PC-9 (cell line): ENCODE results near the gene BANF2. TPM values are rescaled to one million over a fixed set of nuclear protein-coding genes. Genes with fewer than 3 reads are reported as not detected.

Source experiments
- BruUV-seq: library from RNA; stranded (reverse); fragments of 400-500 nt; replicated peaks from 2 replicates; lab custom pipeline; 2021; lab: Mats Ljungman, UMichigan
- CTCF ChIA-PET: fragments of 300-600 bp; sonication (Branson Sonifier 250); formaldehyde crosslinking; loops from one replicate; lab custom pipeline; 2022; ENCODE audit warnings: antibody characterized with exemption; lab: Charles Lee
- POLR2A ChIA-PET: fragments of 300-600 bp; sonication (Branson Sonifier 250); formaldehyde crosslinking; loops from one replicate; lab custom pipeline; 2022; ENCODE audit warnings: antibody characterized with exemption; ENCODE audit not compliant: unreplicated experiment; lab: Charles Lee
- DNase-seq, 2 experiments: peaks; one replicate each; pipeline versions ENCODE4 v3.0.0 to v3.0.0-alpha.2; 2015 to 2022; ENCODE audit warnings: mixed read lengths in 1 of 2
- H2AFZ ChIP-seq: fragments of 200-600 bp; sonication (generic); 2 replicates; pipeline ENCODE4 v1.8.1; 2017; ENCODE audit warnings: antibody characterized with exemption
- H3F3A ChIP-seq: fragments of 200-600 bp; sonication (generic); 2 replicates; pipeline ENCODE4 v1.8.1; 2017; ENCODE audit warnings: antibody characterized with exemption, mild to moderate bottlenecking, low read depth; ENCODE audit not compliant: insufficient read depth
- H3K27ac ChIP-seq: fragments of 200-600 bp; sonication (generic); 2 replicates; pipeline ENCODE4 v1.6.1; 2016; ENCODE audit warnings: mixed run types
- H3K27me3 ChIP-seq: fragments of 200-600 bp; sonication (generic); 2 replicates; pipeline ENCODE4 v1.6.1; 2016; ENCODE audit warnings: low read depth, mixed run types; ENCODE audit not compliant: insufficient read depth
- H3K36me3 ChIP-seq: fragments of 200-600 bp; sonication (generic); 2 replicates; pipeline ENCODE4 v1.6.1; 2016; ENCODE audit warnings: low read depth, mixed run types
- H3K4me1 ChIP-seq: fragments of 200-600 bp; sonication (generic); replicated peaks from 2 replicates; pipeline ENCODE4 v1.6.1; 2016; ENCODE audit warnings: mixed run types; ENCODE audit not compliant: insufficient read depth
- H3K4me2 ChIP-seq: fragments of 200-600 bp; sonication (generic); 2 replicates; pipeline ENCODE4 v1.6.1; 2017; ENCODE audit warnings: mixed run types
- H3K4me3 ChIP-seq: fragments of 200-600 bp; sonication (generic); 2 replicates; pipeline ENCODE4 v1.6.1; 2016; ENCODE audit warnings: mixed run types
- H3K79me2 ChIP-seq: fragments of 200-600 bp; sonication (generic); 2 replicates; pipeline ENCODE4 v1.6.1; 2017; ENCODE audit warnings: low read depth, mixed run types
- H3K9me2 ChIP-seq: fragments of 200-600 bp; sonication (generic); 2 replicates; pipeline ENCODE4 v1.8.1; 2017; ENCODE audit warnings: mild to moderate bottlenecking; ENCODE audit not compliant: insufficient read depth
- H3K9me3 ChIP-seq: fragments of 200-600 bp; sonication (generic); 2 replicates; pipeline ENCODE4 v1.8.1; 2016; ENCODE audit warnings: low read depth; ENCODE audit not compliant: insufficient read depth
- H4K20me1 ChIP-seq: fragments of 200-600 bp; sonication (generic); 2 replicates; pipeline ENCODE4 v1.8.1; 2017; ENCODE audit not compliant: insufficient read depth
- EZH2 ChIP-seq: fragments of 200-600 bp; sonication (generic); IDR thresholded peaks from 2 replicates; pipeline ENCODE4 v1.8.0; 2017; ENCODE audit warnings: antibody characterized with exemption, low read depth
- intact Hi-C: fragments of 100-400 bp; cut with micrococcal nuclease; formaldehyde crosslinking; loops from one replicate; pipeline ENCODE4 v1.10.0; 2022; ENCODE audit not compliant: unreplicated experiment
- total RNA-seq: library from RNA; stranded (reverse); gene quantifications from 2 replicates; pipeline ENCODE4 v1.2.3, GENCODE V29; 2021
- TF ChIP-seq, protein P1 (sequence below): fragments of 200-600 bp; sonication (generic); conservative IDR thresholded peaks from 2 replicates; pipeline ENCODE4 v1.6.1; 2017; ENCODE audit warnings: mixed run types, antibody characterized with exemption, mild to moderate bottlenecking, moderate library complexity

The BANF2 gene
- total RNA-seq, 1 experiment from 2014 or later: not detected

DNA sequence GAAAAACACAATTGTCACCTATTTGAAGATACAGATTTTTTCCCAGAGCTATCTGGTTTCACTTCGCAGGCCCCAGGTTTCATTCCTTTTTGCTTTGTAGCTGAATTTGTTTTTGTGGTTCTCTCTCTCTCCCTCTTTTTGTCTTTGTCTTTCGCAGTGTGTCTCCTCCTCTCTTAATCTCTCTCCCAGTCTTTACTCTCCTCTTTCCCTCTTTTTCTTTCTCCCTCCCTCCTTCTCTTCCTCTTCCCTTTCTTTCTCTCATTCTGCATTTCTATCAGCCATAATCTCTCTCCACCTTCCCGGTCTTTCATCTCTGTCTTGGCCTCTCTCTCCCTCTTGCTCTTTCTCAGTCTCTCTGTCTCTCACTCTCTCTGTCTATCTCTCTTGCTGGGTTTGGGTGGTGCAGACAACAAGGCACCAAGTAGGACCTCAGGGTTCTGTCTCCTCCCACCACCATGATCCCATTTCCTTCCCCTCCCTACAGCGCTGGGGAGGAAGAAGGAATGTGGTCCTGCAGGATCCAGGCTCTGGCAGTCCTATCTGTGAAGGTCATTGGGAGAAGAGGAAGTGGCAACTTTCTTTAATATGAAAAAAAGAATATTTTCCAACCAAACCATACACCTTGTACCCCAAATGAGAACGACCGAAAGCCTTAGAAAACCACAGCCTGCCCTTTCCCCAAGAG lies 63.2 kb downstream of the BANF2 start:
- Histone ChIP-seq H3K4me3 (no peak overlapping the region), H3K27me3 (no peaks in the 10 kb centered on the region; the same call in 1 of the 2 replicates), H3K9me3 (no peaks in the 10 kb centered on the region), H3K4me1 (peaks cover 11% of the 10 kb centered on the region), H3K4me2 (0 out of 2 replicates have a peak overlapping the region, but pooled peaks have one; percentile 21), H3K79me2 (no peaks in the 10 kb centered on the region), H4K20me1 (no peaks in the 10 kb centered on the region), H3K36me3 (no peaks in the 10 kb centered on the region), H3K27ac (no peak overlapping the region), H2AFZ (no peak overlapping the region), H3K9me2 (no peaks in the 10 kb centered on the region), H3F3A (no peaks in the 10 kb centered on the region)
- no TSS peak for BruUV-seq
- ChIA-PET CTCF (no interaction called here), POLR2A (interaction anchor here (0.5 kb wide), 1 partner anchor 290 kb away, joined by 12 read pairs; no protein-coding TSS in a partner anchor)
- intact Hi-C loops: no loop called here
- TF ChIP-seq EZH2: no peak
- TF ChIP-seq, protein P1, sequence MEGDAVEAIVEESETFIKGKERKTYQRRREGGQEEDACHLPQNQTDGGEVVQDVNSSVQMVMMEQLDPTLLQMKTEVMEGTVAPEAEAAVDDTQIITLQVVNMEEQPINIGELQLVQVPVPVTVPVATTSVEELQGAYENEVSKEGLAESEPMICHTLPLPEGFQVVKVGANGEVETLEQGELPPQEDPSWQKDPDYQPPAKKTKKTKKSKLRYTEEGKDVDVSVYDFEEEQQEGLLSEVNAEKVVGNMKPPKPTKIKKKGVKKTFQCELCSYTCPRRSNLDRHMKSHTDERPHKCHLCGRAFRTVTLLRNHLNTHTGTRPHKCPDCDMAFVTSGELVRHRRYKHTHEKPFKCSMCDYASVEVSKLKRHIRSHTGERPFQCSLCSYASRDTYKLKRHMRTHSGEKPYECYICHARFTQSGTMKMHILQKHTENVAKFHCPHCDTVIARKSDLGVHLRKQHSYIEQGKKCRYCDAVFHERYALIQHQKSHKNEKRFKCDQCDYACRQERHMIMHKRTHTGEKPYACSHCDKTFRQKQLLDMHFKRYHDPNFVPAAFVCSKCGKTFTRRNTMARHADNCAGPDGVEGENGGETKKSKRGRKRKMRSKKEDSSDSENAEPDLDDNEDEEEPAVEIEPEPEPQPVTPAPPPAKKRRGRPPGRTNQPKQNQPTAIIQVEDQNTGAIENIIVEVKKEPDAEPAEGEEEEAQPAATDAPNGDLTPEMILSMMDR: no peak
- peak; percentile 43 to 53 for DNase-seq

DNA sequence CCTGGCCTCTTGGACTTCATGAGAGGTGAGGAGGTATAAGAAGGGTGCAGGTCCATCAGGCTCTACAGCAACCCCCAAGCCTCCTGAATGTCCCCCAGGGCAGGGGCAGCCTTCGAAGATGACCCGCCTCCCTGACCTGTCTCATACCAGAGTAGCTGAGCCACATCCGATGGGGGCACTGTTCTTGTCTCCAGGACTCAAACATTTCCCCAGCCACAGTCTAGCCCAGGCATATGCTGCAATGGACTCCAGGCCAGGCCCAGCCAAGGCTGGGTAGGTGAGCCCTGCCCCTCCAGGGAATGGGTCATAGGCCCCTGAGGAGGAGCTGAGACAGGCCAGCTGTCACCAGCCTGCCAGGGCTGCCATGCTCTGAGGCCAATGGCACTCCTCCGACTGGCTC lies 65.3 kb downstream of the BANF2 start:
- Histone ChIP-seq H4K20me1 (no peaks in the 10 kb centered on the region), H3K27me3 (no peaks in the 10 kb centered on the region; the same call in 1 of the 2 replicates), H3K4me2 (no peak overlapping the region), H3K4me3 (no peak overlapping the region), H3K79me2 (no peaks in the 10 kb centered on the region), H3K4me1 (peaks cover 11% of the 10 kb centered on the region), H3K36me3 (no peaks in the 10 kb centered on the region), H3K27ac (no peak overlapping the region), H3F3A (no peaks in the 10 kb centered on the region), H3K9me2 (no peaks in the 10 kb centered on the region), H3K9me3 (no peaks in the 10 kb centered on the region), H2AFZ (no peak overlapping the region)
- ChIA-PET CTCF (no interaction called here), POLR2A (no interaction called here)
- DNase-seq: no peak
- TF ChIP-seq, protein P1: no peak
- TF ChIP-seq EZH2: no peak
- intact Hi-C loops: no loop called here
- BruUV-seq: no TSS peak

GRCh38 chr20:17765584-17765983 lies 65.8 kb downstream of the BANF2 start:
- Histone ChIP-seq H3K79me2 (no peaks in the 10 kb centered on the region), H3K4me2 (no peak overlapping the region), H3K27me3 (no peaks in the 10 kb centered on the region; the same call in 1 of the 2 replicates), H3K27ac (no peak overlapping the region), H3K9me2 (no peaks in the 10 kb centered on the region), H3K4me3 (no peak overlapping the region), H3F3A (no peaks in the 10 kb centered on the region), H3K4me1 (peaks cover 11% of the 10 kb centered on the region), H3K36me3 (no peaks in the 10 kb centered on the region), H3K9me3 (no peaks in the 10 kb centered on the region), H4K20me1 (no peaks in the 10 kb centered on the region), H2AFZ (no peak overlapping the region)
- CTCF ChIA-PET: no interaction called here
- BruUV-seq: no TSS peak
- intact Hi-C loops: no loop called here
- no peak for DNase-seq
- no peak for TF ChIP-seq EZH2
- TF ChIP-seq, protein P1: no peak
- POLR2A ChIA-PET: no interaction called here
